Measurements from ENCODE around the gene PVRIG.
A peak's percentile ranks its signal among the peaks of the same experiment; 100 is the strongest.
"Not testable (repeated sequence)": the region's sequence is repeated elsewhere in the genome, so short reads cannot be mapped to it uniquely, and the experiment has no call there.

Gene PVRIG

GRCh38 chr7:100195901-100196322 is 23.8 kb upstream of the PVRIG start:
- not testable (repeated sequence) for DNase-seq

GRCh38 chr7:100198266-100198665 is 21.5 kb upstream of the PVRIG start:
- no peak for DNase-seq

GRCh38 chr7:100200693-100201092 is 19.1 kb upstream of the PVRIG start:
- DNase-seq: no peak

GRCh38 chr7:100204454-100204853 is 15.3 kb upstream of the PVRIG start:
- DNase-seq: no peak

- DNase-seq: no peak
These were observed 10.8 kb upstream of the PVRIG start for GRCh38 chr7:100208911-100209408.

- DNase-seq: no peak
These were observed 10.3 kb upstream of the PVRIG start for GRCh38 chr7:100209493-100209892.

GRCh38 chr7:100210805-100211204 is 8.9 kb upstream of the PVRIG start:
- no peak for DNase-seq

- DNase-seq: no peak
These were observed 8.4 kb upstream of the PVRIG start for GRCh38 chr7:100211342-100211780.

- no peak for DNase-seq
These were observed 7.0 kb upstream of the PVRIG start for GRCh38 chr7:100212631-100213286.

- DNase-seq: no peak
These were observed 6.1 kb upstream of the PVRIG start for GRCh38 chr7:100213672-100214071.

- DNase-seq: not testable (repeated sequence)
These were observed 5.4 kb upstream of the PVRIG start for GRCh38 chr7:100214356-100214755.

GRCh38 chr7:100215895-100216294 is 3.9 kb upstream of the PVRIG start:
- DNase-seq: no peak

- DNase-seq: peak; percentile 27
These were observed 1.8 kb upstream of the PVRIG start for GRCh38 chr7:100217934-100218333.

GRCh38 chr7:100219271-100219737 is 445 bp upstream of the PVRIG start:
- no peak for DNase-seq

GRCh38 chr7:100220586-100221230 is 959 bp downstream of the PVRIG start:
- DNase-seq: no peak

GRCh38 chr7:100221231-100221718 is 1.5 kb downstream of the PVRIG start:
- no peak for DNase-seq

GRCh38 chr7:100221767-100222444 is 2.2 kb downstream of the PVRIG start:
- DNase-seq: no peak

GRCh38 chr7:100222445-100223132 is 2.8 kb downstream of the PVRIG start:
- no peak for DNase-seq

- DNase-seq: not testable (repeated sequence)
These were observed 3.7 kb downstream of the PVRIG start for GRCh38 chr7:100223376-100223927.

GRCh38 chr7:100224891-100225290 is 5.1 kb downstream of the PVRIG start:
- not testable (repeated sequence) for DNase-seq

- DNase-seq: not testable (repeated sequence)
These were observed 15.0 kb downstream of the PVRIG start for GRCh38 chr7:100234660-100235317.

GRCh38 chr7:100239975-100240374 is 20.2 kb downstream of the PVRIG start:
- DNase-seq: not testable (repeated sequence)
